Adrenal gland (tissue), 12 donors: ENCODE data around the gene ZNF654. TPM values are rescaled to one million over a fixed set of nuclear protein-coding genes. Genes with fewer than 3 reads are reported as not detected.

Experiments used
- DNase-seq, 7 donors: peaks; one replicate each; pipeline ENCODE4 v3.0.0-alpha.2; 2019 to 2020
- H3K27ac ChIP-seq, 5 donors: fragments of 200-600 bp; sonication (generic) in 4 of 5; 1 replicate in 3 of 5; 2 replicates in 2 of 5; pipeline versions ENCODE4 v1.5.1 to v1.8.0; 2016 to 2020; ENCODE audit warnings: mild to moderate bottlenecking in 1 of 5
- H3K27me3 ChIP-seq: fragments of 200-600 bp; 2 replicates; pipeline ENCODE4 v1.8.0; 2021
- H3K36me3 ChIP-seq, 2 donors: fragments of 200-600 bp; replicated peaks in 1 of 2; 1 replicate in 1 of 2; 2 replicates in 1 of 2; pipeline versions ENCODE4 v1.5.1 to v1.8.0; 2018 to 2022
- H3K4me1 ChIP-seq, 2 donors: fragments of 200-600 bp; replicated peaks in 1 of 2; 1 replicate in 1 of 2; 2 replicates in 1 of 2; pipeline versions ENCODE4 v1.5.1 to v1.8.0; 2018 to 2021
- H3K4me3 ChIP-seq, 4 donors: fragments of 200-600 bp; sonication (generic) in 3 of 4; one replicate each; pipeline ENCODE4 v1.5.1; 2016 to 2018
- H3K9me3 ChIP-seq, 3 donors: fragments of 200-600 bp; sonication (generic) in 1 of 3; replicated peaks in 1 of 3; 1 replicate in 2 of 3; 2 replicates in 1 of 3; pipeline versions ENCODE4 v1.5.1 to v1.8.0; 2016 to 2021
- CTCF ChIP-seq, 6 experiments: fragments of 450-650 bp in 4 of 6; fragments of 200-600 bp in 2 of 6; sonication (generic) in 1 of 6; IDR thresholded peaks; 1 replicate in 5 of 6; 2 replicates in 1 of 6; pipeline versions ENCODE4 v1.5.1 to v1.8.0; 2016 to 2021; ENCODE audit warnings: antibody characterized with exemption in 6 of 6, mild to moderate bottlenecking in 2 of 6, moderate library complexity in 1 of 6
- POLR2A ChIP-seq, 2 donors: fragments of 450-650 bp; IDR thresholded peaks; one replicate each; pipeline ENCODE4 v1.6.1; 2017; ENCODE audit warnings: antibody characterized with exemption in 2 of 2, mild to moderate bottlenecking in 2 of 2, moderate library complexity in 1 of 2
- WGBS, 4 donors: extraction: QIAGEN DNeasy Blood & Tissue Kit in 2 of 4; methylation state at CpG; one replicate each; pipeline versions ENCODE4 v1.1.5 to v1.1.7; 2013 to 2017; 5-methylcytosine and 5-hydroxymethylcytosine counted together
- intact Hi-C, 2 donors: fragments of 100-400 bp; cut with DNase I; formaldehyde crosslinking; loops; one replicate each; pipeline versions ENCODE4 v1.14.1 to v1.15.0; 2022 to 2023
- polyA plus RNA-seq, 3 donors: library from polyadenylated mRNA; stranded (reverse); fragments of 200-250 nt in 2 of 3; fragments of 350-450 nt in 1 of 3; fragmentation: Illumina TruSeq in 1 of 3; extraction: RNeasy Lipid Tissue Mini Kit (QIAGEN cat#74804) in 1 of 3; gene quantifications; one replicate each; pipeline ENCODE4 v1.2.3, GENCODE V29; 2013 to 2014
- total RNA-seq, 9 donors: library from RNA; depleted of rRNA in 4 of 9; stranded (reverse); fragments of >200 nt in 4 of 9; fragments of 120-200 nt in 1 of 9; fragmentation: NEBNext Ultra II Directional in 1 of 9; extraction: Animal tissue kit (Norgen Biotek cat#: 25700) in 1 of 9; gene quantifications; one replicate each; pipeline versions ENCODE4 v1.1.0 to v1.2.4, GENCODE V29; 2013 to 2023
- donor health status: healthy with polysubstance abuse.
- donor health status: Bipolar disorder and iron deficiency.
- donor health status: DM: yes; HTN: yes; CAD: no.
- donor health status: DM: no; HTN: no; CAD: no.
- donor health status: DM: no; HTN: no; CAD: no.
- donor health status: DM: yes; HTN: yes; CAD: no.

The ZNF654 gene
- total and polyA plus RNA-seq, 12 donors = 2.5 to 18.6 (median 10.7) TPM

- H3K4me1 ChIP-seq = no peaks in the 10 kb centered on the region
- intact Hi-C loops = no loop called here
- no peak for DNase-seq
- H3K27ac ChIP-seq = no peak overlapping the region
- TF ChIP-seq CTCF (IDR thresholded peaks at IDR 0.05) = no peak
- no peak for TF ChIP-seq POLR2A (IDR thresholded peaks at IDR 0.05)
- no peaks in the 10 kb centered on the region for H3K27me3 ChIP-seq
- H3K36me3 ChIP-seq = peaks cover 0 to 15% of the 10 kb centered on the region in 2 donors
- no peaks in the 10 kb centered on the region for H3K9me3 ChIP-seq
- 85 to 92% (median 88%) methylated on average over 3 of the region's 3 CpGs for WGBS, 4 donors
- no peak overlapping the region for H3K4me3 ChIP-seq
Measured at GRCh38 chr3:88142094-88142624, 83.1 kb downstream of the ZNF654 start.

DNA sequence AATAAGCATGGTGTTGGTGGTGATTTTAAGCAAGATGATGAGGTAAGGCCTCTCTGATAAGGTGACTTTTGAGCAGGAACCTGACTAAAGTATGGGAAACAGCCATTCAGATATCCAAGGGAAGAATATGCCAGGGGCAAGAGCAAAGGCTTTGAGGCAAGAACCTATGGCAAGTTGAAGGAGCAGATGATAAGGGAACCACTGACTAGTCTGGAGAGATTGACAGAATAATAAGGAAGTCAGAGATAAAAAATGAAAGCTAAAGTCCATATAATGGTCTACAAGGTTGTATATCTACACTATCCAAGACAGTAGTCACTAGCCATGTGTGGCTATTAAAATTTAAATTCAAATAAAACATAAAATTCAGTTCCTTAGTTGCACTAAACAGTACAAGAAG, 88.2 kb downstream of the ZNF654 start:
- H3K4me3 ChIP-seq = no peak overlapping the region
- H3K27me3 ChIP-seq = no peaks in the 10 kb centered on the region
- intact Hi-C loops = no loop called here
- TF ChIP-seq CTCF (IDR thresholded peaks at IDR 0.05) = no peak
- TF ChIP-seq POLR2A (IDR thresholded peaks at IDR 0.05) = no peak
- no peaks in the 10 kb centered on the region for H3K36me3 ChIP-seq
- H3K9me3 ChIP-seq = no peaks in the 10 kb centered on the region
- no peak overlapping the region for H3K27ac ChIP-seq
- peaks cover 12 to 20% of the 10 kb centered on the region in 2 donors for H3K4me1 ChIP-seq
- DNase-seq = no peak

DNA sequence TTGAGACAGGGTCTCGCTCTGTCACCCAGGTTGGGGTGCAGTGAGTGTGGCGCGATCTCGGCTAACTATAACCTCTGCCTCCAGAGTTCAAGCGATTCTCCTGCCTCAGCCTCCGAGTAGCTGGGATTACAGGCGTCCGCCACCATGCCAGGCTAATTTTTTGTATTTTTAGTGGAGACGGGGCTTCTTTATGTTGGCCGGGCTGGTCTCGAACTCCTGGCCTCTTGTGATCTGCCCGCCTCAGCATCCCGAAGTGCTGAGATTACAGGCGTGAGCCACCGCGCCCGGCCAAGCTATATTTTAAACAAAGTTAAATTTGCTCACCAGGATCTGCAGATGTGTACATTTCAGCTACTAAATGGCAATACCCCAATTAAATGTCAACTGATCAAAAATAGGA, 89.6 kb downstream of the ZNF654 start:
- H3K4me1 ChIP-seq = peaks cover 15 to 32% of the 10 kb centered on the region in 2 donors
- WGBS, 4 donors = 68 to 74% (median 71%) methylated on average over 17 of the region's 17 CpGs
- peaks cover 0 to 6% of the 10 kb centered on the region in 2 donors for H3K36me3 ChIP-seq
- intact Hi-C loops = no loop called here
- no peak for TF ChIP-seq CTCF (IDR thresholded peaks at IDR 0.05)
- no peak for TF ChIP-seq POLR2A (IDR thresholded peaks at IDR 0.05)
- no peak overlapping the region for H3K27ac ChIP-seq
- no peaks in the 10 kb centered on the region for H3K27me3 ChIP-seq
- no peak for DNase-seq
- peak overlapping the region in 1 of 4 donors; percentile 73 for H3K4me3 ChIP-seq
- no peaks in the 10 kb centered on the region for H3K9me3 ChIP-seq

GRCh38 chr3:88149101-88149508, 90.0 kb downstream of the ZNF654 start:
- WGBS, 4 donors = 0 to 1% (median 0%) methylated on average over 15 to 16 of the region's 16 CpGs
- peak overlapping the region in 3 of 4 donors; percentile 45 to 98 (median 73) for H3K4me3 ChIP-seq
- DNase-seq = no peak
- no peaks in the 10 kb centered on the region for H3K9me3 ChIP-seq
- intact Hi-C loops = no loop called here
- TF ChIP-seq POLR2A (IDR thresholded peaks at IDR 0.05) = no peak
- no peak for TF ChIP-seq CTCF (IDR thresholded peaks at IDR 0.05)
- H3K27ac ChIP-seq = peak overlapping the region in 3 of 5 donors; percentile 81 to 97 (median 96)
- H3K27me3 ChIP-seq = no peaks in the 10 kb centered on the region
- peaks cover 15 to 34% of the 10 kb centered on the region in 2 donors for H3K4me1 ChIP-seq
- peaks cover 0 to 11% of the 10 kb centered on the region in 2 donors for H3K36me3 ChIP-seq
